GM21423 (cell line): ENCODE data around the gene SMYD3.

Experiments
- ATAC-seq: cut with Tn5 transposase; IDR thresholded peaks from one replicate; pipeline ENCODE4 v1.9.1; 2021; ENCODE audit warnings: mild to moderate bottlenecking, moderate library complexity; ENCODE audit not compliant: unreplicated experiment

The SMYD3 gene

GRCh38 chr1:245893025-245893424, 614.1 kb downstream of the SMYD3 start:
- no peak for ATAC-seq

DNA sequence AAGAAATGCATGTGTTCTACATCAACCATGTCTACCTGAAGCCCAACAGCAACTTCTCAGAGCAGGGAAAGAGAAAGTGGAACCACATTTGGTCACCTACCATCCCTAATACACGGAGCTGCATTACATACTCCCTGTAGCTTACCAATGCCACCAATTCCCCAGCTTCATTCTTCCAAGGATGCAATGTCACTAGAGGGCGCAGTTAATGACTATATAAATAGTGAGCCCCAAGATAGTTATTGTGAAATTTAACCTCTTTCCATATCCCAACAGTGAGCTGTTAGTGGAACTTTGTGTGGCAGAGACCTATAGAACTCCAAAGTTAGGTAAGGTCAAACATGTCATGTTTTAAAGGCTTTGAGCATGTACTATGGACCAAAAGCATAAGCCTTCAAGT, 618.3 kb downstream of the SMYD3 start:
- ATAC-seq: no peak

- ATAC-seq: no peak
These were observed 619.2 kb downstream of the SMYD3 start for GRCh38 chr1:245887829-245888228.

DNA sequence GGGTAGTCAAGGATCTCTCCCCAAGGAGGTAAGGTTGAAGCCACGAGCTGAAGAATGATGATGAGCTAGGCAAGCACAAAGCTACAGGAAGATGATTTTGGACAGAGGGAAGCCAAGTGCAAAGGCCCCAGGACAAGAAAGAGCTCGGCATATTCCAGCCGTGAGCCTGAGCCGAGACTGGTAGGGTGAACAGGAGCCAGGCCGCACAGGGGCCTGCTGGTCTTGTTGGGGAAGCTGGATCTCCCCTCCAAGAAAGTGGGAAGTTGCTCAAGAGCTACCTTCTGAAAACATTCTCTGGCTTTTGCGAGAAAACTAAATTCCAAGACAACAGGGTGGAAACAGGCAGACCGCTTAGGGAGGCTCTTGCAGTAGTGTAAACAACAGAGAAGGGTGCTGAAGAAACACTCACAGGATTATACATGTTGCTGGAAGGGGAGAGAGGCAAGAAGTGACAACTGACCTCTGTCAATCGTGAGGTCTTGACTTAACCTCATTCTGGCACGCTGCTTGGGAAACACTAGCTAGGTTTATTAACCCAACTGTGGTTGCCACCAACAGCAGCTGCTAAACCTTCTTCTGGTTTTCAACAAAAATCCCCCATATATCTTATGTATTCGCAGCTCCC, 625.2 kb downstream of the SMYD3 start:
- no peak for ATAC-seq

DNA sequence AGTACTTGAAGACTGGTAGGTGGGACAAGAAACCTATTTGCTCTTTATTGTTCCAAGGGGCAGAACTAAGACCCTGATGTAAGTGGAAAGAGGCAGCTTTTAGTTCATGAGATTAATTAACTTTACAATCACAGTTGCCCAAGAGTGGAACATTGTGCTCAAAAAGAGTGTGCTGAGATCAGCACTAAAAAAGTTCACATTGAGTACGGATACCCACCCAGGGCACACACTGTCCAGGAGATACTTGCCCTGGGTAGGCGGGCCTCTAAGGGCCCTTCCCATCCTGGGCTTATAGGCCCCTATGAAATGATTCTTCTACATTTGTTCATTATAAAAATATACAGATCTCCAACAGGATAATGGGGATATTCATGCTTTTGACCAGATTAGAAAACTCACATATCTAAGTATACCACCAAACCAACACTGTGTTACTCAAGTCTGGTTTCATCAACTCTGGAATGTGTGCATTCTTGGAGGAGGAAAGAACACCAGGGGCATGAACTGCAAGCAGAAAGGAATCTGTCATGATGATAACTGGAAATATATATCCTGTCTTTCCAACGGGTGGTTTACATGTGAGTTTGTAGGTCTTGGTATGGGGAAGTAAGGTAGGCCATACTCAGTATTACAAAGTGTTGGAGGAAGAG, 626.2 kb downstream of the SMYD3 start:
- no peak for ATAC-seq

DNA sequence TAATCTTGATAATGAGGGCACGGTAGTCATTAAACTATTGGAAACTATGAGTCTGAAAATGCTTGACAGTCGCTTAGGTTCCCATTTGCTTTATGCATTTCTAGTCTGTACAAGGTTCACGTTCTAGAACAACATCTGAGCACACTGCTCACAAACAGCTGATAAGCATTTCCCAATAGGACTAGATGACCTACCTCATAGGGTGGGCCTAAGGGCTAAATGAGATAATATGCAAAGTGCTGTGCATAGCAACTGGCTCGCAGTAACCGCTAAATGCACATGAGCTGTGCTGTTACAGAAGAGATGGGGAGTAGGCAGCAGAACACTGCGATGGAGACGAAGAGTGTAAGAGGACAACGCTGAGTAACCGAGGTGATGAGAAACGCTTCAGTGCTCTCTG, 628.0 kb downstream of the SMYD3 start:
- no peak for ATAC-seq

- ATAC-seq: no peak
These were observed 628.5 kb downstream of the SMYD3 start for GRCh38 chr1:245878585-245878984.

DNA sequence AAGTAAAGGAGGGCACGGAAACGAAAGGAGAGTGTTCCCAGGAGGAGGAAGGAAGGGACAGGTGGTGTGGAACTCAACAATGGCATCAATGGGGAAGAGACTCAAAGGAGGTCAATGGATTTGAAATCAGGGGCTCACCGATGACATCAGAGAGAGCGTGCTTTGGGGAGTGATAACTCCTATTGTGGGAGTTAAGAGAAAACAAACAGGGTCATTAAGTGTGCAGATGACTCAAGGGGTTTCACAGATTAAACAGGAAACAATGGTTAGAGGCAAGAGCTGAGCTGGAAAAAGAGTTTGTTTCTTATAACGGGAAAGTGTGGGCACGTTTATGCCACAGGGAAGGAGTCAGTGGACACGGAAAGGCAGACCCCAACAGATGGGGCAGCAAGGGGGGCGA, 629.1 kb downstream of the SMYD3 start:
- ATAC-seq: no peak

GRCh38 chr1:245876586-245876985, 630.5 kb downstream of the SMYD3 start:
- no peak for ATAC-seq

- ATAC-seq: no peak
These were observed 631.4 kb downstream of the SMYD3 start for GRCh38 chr1:245875581-245876261.

- no peak for ATAC-seq
These were observed 632.0 kb downstream of the SMYD3 start for GRCh38 chr1:245874942-245875580.

- no peak for ATAC-seq
These were observed 633.0 kb downstream of the SMYD3 start for GRCh38 chr1:245873883-245874671.

DNA sequence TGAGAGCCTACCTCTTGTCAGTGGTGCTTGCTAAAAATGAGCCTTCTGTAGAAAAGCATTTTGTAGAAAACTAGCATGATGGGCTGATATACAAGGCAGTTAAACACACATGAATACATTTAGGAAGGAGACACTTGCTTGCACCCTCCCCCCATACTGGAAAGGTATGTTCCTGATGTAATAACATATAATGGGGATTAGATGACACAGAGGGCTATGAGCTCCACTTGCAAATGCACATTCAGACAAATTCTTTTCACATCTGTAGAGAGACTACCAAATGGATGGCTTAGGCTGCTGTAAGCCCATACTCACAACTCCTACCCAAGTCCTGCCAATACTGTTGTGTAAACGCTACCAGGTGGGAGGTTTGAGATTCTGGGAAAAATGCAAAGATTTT, 634.0 kb downstream of the SMYD3 start:
- no peak for ATAC-seq

GRCh38 chr1:245872475-245872874, 634.6 kb downstream of the SMYD3 start:
- no peak for ATAC-seq

GRCh38 chr1:245871915-245872314, 635.2 kb downstream of the SMYD3 start:
- ATAC-seq: no peak

- no peak for ATAC-seq
These were observed 635.9 kb downstream of the SMYD3 start for GRCh38 chr1:245871191-245871590.

DNA sequence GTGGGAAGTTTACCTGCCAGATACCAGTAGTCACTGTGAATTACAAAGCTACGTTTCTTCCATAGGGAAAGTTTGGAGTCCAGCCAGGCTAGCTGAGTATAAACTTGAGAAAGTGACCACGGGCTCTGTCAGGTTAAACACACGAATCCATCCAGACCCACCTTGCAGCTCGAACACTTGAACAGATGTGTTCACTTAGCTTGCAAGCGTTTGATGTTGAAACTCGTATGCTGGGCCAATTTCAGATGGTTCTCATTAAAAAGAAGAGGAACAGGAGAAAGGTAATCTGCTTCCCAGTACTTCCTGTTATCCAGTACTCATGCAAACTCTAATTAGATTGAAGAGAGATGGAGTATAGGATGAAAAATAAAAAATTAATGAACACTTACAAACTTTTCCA, 636.4 kb downstream of the SMYD3 start:
- ATAC-seq: no peak

GRCh38 chr1:245869847-245870246, 637.2 kb downstream of the SMYD3 start:
- ATAC-seq: no peak

GRCh38 chr1:245867738-245868137, 639.3 kb downstream of the SMYD3 start:
- ATAC-seq: no peak

DNA sequence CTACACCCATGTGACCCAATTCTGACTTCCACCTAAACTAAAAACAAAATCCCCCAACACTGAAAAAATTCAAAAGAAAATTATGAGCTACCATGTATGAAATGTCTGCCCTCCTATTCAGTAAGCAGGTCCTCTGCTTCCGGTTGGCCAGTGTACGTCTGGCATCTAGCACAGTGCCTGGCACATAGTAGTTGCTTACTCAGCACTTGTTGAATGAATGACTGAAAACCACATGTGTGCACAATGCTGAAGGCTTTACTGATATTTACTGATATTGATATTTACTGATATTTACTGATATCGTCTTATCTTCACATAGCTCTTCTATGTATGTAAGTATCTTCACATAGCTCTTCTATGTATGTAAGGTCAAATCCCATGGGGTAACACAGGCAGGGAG, 642.2 kb downstream of the SMYD3 start:
- no peak for ATAC-seq

DNA sequence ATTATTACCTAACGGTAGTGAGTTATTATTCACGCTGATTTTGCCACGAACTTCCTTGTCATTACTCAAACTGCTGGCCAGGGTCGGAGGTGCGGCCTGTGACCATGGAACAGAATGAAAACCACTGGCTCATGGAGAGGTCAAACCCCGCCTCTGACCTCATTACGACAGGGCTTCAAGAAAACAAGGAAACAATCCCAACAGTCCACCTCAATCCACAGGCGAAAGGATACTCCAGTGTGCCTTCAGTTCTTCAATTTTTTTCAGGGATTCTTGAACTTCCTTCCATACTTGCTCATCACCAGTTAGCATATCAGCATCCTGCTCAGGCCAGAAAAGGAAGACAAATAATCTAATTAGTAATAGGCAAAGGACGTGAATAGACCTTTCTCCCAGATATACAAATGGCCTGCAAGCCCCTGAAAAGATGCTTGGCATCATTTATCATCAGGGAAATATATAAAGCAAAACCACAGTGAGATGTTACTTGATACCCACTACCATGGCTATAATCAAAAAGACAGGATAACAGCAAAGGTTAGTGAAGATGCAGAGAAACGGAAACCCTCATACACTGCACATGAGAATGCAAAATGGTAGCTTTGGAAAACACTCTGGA, 643.4 kb downstream of the SMYD3 start:
- no peak for ATAC-seq
